GM19455 (cell line): Measurements from ENCODE around the gene TMIGD1.

Experiments used
- ATAC-seq: cut with Tn5 transposase; IDR thresholded peaks from one replicate; pipeline ENCODE4 v1.9.1; 2021; ENCODE audit not compliant: unreplicated experiment

The TMIGD1 gene

DNA sequence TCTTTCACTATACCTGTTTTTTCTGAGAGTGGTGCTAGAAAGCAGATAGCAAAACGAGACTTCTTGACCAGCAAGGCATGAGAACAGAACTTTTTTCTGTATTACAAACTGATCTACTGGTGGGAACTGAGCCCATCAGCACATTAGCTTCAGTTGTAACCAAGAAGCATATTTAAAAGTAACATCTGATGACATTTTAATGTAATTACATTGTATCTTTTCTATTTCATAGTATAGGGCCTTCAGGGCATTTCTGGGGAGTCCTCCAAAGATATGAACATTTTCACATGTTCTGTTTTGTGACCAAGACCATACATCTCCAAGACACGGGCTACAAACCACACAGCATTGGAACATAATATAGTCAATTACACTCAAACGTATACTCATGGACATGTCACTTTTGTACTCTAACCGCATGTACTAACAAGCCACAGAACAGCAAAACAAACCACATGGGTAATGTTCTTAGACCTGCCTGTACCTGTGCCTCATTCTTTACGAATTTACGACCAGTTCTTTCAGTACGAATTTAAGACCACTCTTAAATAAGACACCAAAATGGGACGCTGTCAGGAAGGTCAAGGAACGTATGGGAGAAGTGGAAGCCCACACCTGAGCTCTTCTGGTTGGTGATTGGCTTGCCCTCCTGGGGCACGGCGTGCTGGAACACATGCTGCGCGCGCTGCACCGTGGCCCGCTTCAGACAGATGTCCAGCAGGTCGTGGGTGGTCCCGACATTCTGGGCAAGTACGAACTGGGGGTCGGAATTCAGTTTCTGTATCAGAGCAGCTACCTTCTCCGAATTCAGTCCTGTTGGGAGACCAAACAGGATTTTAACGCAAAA lies 42.9 kb downstream of the TMIGD1 start:
- ATAC-seq, result no peak

DNA sequence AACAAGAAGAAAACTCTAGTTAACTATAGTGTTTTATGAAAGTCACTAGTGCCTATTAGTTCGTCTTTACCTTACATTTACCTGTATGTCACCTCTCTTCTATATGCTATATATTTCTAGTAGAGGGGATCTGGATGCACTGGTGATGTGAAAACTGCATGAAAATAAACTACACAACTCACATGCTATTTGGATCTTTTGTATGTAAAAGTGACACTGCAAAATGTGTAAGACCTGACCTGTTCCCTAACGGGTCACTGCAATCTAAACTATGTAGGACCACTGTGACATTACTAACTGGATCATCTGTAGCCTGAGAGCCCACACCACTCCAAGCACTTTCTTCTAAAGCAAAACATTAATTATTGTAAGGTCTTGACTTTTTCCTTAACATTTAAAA lies 43.8 kb downstream of the TMIGD1 start:
- no peak for ATAC-seq

DNA sequence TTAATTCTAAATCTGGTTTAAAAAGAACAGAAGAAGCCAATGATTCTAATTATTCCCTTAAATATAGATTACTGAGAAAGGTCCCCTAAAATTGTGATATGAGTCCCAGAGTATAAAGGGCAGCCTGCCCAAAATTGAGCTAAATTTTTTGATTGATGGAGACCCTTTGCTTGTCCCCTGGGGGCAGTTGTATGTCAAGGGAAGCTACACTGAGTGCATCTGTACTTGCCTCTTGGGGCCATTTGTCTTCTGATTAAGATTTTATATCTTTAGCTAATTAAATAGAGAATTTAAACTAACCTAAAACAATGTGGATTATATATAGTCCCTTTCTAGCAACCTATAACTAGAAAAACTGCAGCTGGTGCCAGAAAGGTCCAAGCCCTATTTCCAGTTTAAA lies 54.7 kb downstream of the TMIGD1 start:
- no peak for ATAC-seq

DNA sequence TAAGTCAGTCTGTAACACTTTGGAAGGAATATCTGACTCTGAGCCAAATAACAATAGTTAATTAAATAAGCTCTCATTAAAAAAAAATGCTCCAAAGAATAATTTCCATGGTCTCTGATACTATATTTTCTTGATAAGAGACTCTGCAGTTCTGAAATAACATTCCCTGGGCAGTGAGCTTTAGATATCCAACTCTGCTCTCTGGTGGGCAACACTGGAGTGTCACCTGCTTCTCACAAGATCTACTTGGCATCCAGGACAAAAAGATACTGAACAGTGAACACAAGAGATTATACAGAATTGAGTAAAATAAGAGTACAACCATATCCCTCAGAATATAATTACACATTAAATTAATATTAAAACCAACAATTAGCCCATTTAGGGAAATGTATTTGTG lies 55.8 kb downstream of the TMIGD1 start:
- ATAC-seq, result no peak

DNA sequence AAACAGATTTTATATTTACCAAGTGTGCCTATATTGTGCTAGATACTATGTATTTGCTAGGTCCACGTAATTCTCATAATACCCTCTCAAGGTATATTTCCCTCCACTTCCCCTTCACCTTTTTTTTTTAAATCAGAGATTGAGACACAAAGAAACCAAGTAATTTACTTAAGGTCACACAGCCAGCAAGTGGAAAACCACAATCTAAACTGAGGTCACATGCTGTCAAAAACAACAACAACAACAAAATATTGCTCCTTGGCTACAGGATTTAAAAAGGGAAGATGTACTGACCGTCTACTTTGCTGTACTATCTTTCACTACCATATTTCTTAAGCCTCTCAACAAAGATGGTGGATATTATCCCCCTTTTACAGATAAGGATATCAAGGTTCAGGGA lies 57.9 kb downstream of the TMIGD1 start:
- no peak for ATAC-seq

DNA sequence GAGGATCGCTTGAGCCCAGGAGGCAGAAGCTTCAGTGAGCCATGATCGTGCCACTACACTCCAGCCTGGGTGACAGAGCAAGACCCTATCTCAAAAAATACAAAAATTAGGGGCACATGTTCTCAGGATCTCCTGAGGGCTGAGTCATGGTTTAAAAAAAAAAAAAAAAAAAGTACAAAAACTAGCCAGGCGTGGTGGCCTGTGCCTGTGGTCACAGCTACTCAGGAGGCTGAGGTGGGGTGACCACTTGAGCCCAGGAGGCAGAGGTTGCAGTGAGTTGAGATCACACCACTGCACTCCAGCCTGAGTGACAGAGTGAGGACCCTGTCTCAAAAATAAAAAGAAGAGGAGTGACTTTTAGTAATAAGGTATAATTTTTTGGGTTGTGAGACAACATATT lies 59.0 kb downstream of the TMIGD1 start:
- ATAC-seq, result no peak

DNA sequence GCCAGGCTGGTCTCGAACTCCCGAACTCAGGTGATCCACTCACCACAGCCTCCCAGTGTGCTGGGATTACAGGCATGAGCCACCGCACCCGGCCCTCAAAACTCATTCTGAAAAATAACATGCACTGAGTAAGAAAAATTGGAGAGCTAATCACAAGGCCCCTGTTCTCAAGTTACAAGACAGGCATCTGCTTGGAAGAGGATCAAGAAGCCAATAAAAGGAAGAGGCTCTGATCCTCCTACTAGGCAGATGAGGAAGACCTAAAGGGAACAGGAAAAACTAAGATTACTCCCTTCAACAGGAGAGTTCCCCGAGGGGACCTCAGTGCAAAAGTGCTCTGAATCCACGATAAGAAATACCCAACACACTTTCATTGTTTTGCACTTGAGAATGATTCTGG lies 60.5 kb downstream of the TMIGD1 start:
- ATAC-seq, result no peak

DNA sequence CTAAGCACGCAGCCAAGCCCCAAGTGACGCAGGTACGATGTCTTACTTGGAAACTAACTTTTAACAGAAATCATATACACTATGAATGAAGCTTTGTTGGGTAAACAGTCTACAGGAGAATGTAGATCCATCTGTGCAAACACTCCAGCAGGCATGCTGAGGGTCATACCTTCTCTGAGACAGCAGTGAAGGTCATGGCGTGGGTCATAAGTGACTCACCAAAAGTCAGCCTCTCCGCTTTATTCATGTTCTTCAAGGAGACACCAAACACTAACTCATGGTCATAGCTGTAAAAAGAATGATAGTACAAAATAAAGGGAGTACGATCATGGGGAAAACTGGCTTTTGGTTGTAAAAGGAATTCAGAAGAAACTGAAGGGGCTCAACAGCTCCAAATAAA lies 62.8 kb downstream of the TMIGD1 start:
- no peak for ATAC-seq

DNA sequence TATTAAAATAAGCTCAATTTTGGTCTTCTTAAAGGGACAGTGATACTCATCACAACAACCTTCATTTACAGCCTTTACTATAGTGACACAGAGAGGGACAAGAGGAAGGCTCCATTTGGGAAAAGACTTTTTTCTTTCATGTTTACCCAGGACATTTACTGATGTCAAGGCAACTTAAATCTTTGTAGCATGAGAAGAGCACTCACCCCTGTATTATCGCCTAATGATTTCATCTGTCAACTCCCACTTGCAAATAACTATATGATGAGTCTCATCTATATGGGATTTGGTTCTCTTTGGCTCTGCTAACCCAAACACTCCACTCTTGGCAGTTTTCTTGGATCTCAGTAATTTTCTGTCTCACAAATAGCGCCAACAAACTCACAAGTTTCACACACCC lies 66.2 kb downstream of the TMIGD1 start:
- ATAC-seq, result no peak
